Measurements from ENCODE around the gene PDE4C.
A peak's percentile ranks its signal among the peaks of the same experiment; 100 is the strongest.

GRCh38 chr19:18203863-18204393 lies 22.3 kb downstream of the PDE4C start, which contains the start of gene RAB3A:
- TF ChIP-seq CTCF (IDR thresholded peaks at IDR 0.05; ENCODE audit: poor library complexity, severe bottlenecking), result peak; percentile 42
- TF ChIP-seq EZH2 (IDR thresholded peaks at IDR 0.05; ENCODE audit: borderline replicate concordance, insufficient read depth, low read length, poor library complexity, severe bottlenecking), result no peak
- peak; percentile 95 for TF ChIP-seq POLR2AphosphoS5 (IDR thresholded peaks at IDR 0.05)
- no peak for TF ChIP-seq EP300 (conservative IDR thresholded peaks at IDR 0.05; ENCODE audit: poor library complexity, severe bottlenecking)
- no peak for TF ChIP-seq TAF1 (IDR thresholded peaks at IDR 0.05; ENCODE audit: low read depth)
- TF ChIP-seq REST (IDR thresholded peaks at IDR 0.05; ENCODE audit: borderline replicate concordance), result no peak
- no peak for TF ChIP-seq RAD21 (conservative IDR thresholded peaks at IDR 0.05)

Measured in neural cell (in vitro differentiated cells).